ENCODE measurements around the gene CACHD1.
"Not testable (repeated sequence)": the region's sequence is repeated elsewhere in the genome, so short reads cannot be mapped to it uniquely, and the experiment has no call there.

Gene CACHD1

GRCh38 chr1:64598100-64598571, 128.2 kb downstream of the CACHD1 start:
- no peak for DNase-seq

GRCh38 chr1:64599242-64599641, 129.3 kb downstream of the CACHD1 start:
- DNase-seq: peak; percentile 15 to 41 (median 37)

- DNase-seq: no peak
These were observed 131.3 kb downstream of the CACHD1 start for GRCh38 chr1:64601207-64601606.

GRCh38 chr1:64608005-64608650, 138.2 kb downstream of the CACHD1 start:
- DNase-seq: no peak

- no peak for DNase-seq
These were observed 138.7 kb downstream of the CACHD1 start for GRCh38 chr1:64608651-64609048.

- DNase-seq: not testable (repeated sequence)
These were observed 141.0 kb downstream of the CACHD1 start for GRCh38 chr1:64610950-64611349.

- no peak for DNase-seq
These were observed 146.1 kb downstream of the CACHD1 start for GRCh38 chr1:64616039-64616438.

- no peak for DNase-seq
These were observed 153.8 kb downstream of the CACHD1 start for GRCh38 chr1:64623750-64624191.

GRCh38 chr1:64624218-64624713, 154.3 kb downstream of the CACHD1 start:
- DNase-seq: no peak

- no peak for DNase-seq
These were observed 154.9 kb downstream of the CACHD1 start for GRCh38 chr1:64624808-64625207.

GRCh38 chr1:64630611-64631010, 160.7 kb downstream of the CACHD1 start:
- DNase-seq: no peak

- DNase-seq: no peak
These were observed 161.6 kb downstream of the CACHD1 start for GRCh38 chr1:64631346-64632034.

GRCh38 chr1:64632936-64633335, 163.0 kb downstream of the CACHD1 start:
- no peak for DNase-seq

GRCh38 chr1:64645735-64646134, 175.8 kb downstream of the CACHD1 start:
- no peak for DNase-seq

GRCh38 chr1:64650411-64650810, 180.5 kb downstream of the CACHD1 start:
- DNase-seq: no peak

- DNase-seq: no peak
These were observed 181.9 kb downstream of the CACHD1 start for GRCh38 chr1:64651841-64652240.

- DNase-seq: no peak
These were observed 183.5 kb downstream of the CACHD1 start for GRCh38 chr1:64653466-64653865.

- DNase-seq: no peak
These were observed 184.8 kb downstream of the CACHD1 start for GRCh38 chr1:64654519-64655341.

GRCh38 chr1:64655861-64656260, 185.9 kb downstream of the CACHD1 start:
- no peak for DNase-seq

GRCh38 chr1:64659478-64660138, 189.7 kb downstream of the CACHD1 start:
- DNase-seq: no peak

GRCh38 chr1:64663668-64664067, 193.7 kb downstream of the CACHD1 start:
- DNase-seq: peak; percentile 37 to 51 (median 38)

GRCh38 chr1:64664299-64664698, 194.4 kb downstream of the CACHD1 start:
- DNase-seq: no peak
